Fibroblast of villous mesenchyme (primary cell): ENCODE measurements around the gene OTOF. TPM values are rescaled to one million over a fixed set of nuclear protein-coding genes. Genes with fewer than 3 reads are reported as not detected.

ENCODE experiments used
- DNase-seq: peaks from one replicate; pipeline ENCODE4 v3.0.0-alpha.2; 2010; ENCODE audit warnings: low read depth
- H3K4me3 ChIP-seq: 2 replicates; pipeline ENCODE4 v1.5.1; 2011; ENCODE audit warnings: low read depth, mild to moderate bottlenecking, low read length
- CTCF ChIP-seq: IDR thresholded peaks from 2 replicates; pipeline ENCODE4 v1.5.1; 2012; ENCODE audit warnings: low read depth, mild to moderate bottlenecking, low read length; ENCODE audit not compliant: insufficient read depth
- total RNA-seq: library from RNA; depleted of rRNA; stranded (reverse); fragments of >200 nt; gene quantifications from 2 replicates; pipeline ENCODE4 v1.2.3, GENCODE V29; 2012

The OTOF gene
- total RNA-seq, 1 donor = under 0.01 TPM

GRCh38 chr2:26458365-26459042 lies 19.4 kb downstream of the OTOF start:
- TF ChIP-seq CTCF = no peak
- DNase-seq = no peak
- H3K4me3 ChIP-seq = no peak overlapping the region

DNA sequence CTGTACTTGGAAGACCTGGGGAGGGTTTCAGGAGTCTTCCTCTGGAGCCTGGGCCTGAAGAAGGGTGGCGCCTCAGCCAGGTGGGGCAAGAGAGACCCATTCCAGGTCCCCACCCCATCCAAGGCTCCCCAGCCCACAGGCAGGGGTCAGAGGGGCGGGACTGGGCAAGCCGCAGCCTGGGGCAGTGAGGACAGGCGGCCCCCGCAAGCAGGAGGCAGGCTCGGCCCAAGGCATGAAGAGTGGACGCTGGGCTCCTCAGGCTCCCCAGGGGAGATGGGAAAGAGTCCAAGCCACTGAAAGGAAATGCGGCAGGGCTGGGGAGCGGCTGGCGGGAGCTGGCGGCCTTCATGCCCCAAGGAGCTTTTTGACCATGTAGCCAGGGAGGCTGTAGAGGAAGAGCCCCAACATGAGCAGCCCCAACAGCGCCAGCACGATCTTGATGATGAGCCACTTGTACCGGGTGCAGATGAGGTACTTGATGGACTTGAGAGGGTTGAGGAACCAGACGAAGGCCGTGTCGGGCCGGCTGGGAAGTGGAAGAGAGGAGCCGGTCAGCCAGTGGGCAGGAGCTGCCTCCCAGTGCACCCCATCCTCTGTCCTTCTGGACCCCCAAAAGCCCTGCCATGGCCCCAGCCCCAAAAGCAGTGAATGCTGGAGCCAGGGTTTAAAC lies 20.1 kb downstream of the OTOF start:
- no peak for DNase-seq
- no peak for TF ChIP-seq CTCF
- H3K4me3 ChIP-seq = no peak overlapping the region

DNA sequence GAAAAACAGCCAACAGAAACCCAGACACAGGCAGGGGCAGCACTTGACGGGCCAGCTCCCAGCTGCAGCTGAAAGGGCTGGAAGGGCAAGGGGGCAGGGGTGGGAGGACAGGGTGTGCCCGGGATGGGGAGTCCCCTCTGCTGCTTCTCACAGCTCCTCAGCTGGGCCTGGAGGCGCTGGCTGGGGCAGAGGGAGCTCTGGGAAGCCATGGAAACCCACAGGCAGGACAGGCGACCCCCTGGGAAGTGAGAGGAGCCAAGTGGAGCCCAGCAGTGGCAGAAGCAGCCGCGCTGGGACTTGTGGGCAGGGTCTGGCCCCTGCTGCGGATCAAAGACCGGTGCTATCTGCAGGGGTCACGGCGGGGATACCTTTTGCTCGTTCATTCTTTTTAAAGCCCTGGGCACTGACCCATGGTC lies 20.7 kb downstream of the OTOF start:
- no peak overlapping the region for H3K4me3 ChIP-seq
- TF ChIP-seq CTCF = no peak
- DNase-seq = no peak

GRCh38 chr2:26456440-26457250 lies 21.3 kb downstream of the OTOF start:
- no peak for DNase-seq
- no peak overlapping the region for H3K4me3 ChIP-seq
- TF ChIP-seq CTCF = no peak

DNA sequence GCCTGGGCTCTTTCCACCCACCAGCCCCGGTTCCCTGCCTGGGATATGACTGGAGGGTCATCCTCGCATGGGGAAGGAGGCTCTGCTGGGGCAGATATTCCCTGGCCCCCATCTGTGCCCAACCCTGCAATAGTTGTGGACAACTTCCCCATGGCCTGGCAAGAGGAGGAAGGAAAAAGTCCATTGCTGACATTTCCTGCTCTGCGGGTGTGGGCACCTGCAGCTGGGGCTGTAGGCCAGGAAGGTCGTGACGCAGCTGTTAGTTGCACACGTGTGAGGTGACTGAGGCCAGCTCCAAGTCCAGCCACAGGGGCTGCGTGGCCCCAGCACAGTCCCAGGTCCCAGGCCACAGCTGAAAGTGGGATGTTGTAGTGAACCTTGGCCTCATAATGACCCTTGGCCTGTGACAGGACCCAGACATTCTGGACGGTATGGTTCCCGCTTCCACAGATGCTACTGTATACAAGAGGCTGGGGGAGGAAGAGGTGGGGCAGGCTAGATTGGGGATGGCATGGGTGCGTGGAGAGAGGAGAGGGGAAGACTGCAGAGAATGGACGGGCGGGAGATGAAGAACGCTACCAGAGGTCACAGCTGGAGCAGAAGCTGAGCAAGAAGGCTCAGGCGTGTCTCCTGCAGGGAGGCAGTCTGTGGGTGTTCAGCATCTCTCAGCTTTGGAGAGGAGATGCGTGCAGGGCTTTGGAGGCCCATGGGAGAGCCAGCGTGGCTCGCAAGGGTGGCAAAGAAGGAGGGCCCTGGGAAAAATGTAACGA lies 22.1 kb downstream of the OTOF start:
- no peak for TF ChIP-seq CTCF
- no peak for DNase-seq
- H3K4me3 ChIP-seq = no peak overlapping the region

DNA sequence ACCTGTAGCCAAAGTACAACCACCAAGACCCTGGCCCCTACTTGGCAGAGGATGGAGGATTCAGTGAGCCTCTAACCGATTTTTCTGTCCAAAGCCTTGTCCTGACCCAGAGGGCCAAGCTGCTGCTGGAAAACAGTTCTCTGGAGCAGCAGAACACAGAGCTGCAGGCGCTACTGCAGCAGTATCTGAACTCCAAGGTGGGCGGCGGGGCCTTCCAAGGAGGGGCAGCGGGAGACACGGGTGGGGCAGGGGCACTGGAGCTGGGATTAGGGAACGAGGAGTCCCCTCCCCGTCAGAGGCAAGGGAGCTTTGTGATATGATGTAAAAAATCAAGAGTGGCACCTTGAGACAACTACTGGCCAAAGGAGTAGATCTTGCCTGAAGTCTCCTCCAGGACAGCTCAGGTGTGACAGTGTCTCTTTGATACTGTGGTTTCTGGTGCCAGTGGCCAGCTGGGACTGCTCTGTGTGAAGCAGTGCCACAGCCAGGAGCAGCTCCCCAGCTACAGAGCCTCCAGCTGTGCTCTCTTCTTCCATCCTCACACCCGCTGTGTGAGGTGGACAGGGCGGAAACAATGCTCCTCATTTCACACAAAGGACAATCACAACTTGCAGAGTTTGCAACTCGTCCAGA lies 22.8 kb downstream of the OTOF start:
- DNase-seq = no peak
- no peak for TF ChIP-seq CTCF

More for the DNA sequence above, 22.8 kb downstream of the OTOF start:
- no peak overlapping the region for H3K4me3 ChIP-seq
